Natural killer cell treated with Interleukin-12 subunit alpha and Interleukin-12 subunit beta and Interleukin-15 and Interleukin-18, amount 100 ng/mL, for 72 hours (primary cell): ENCODE results near the gene TPBGL. TPM values are rescaled to one million over a fixed set of nuclear protein-coding genes. Genes with fewer than 3 reads are reported as not detected.
A peak's percentile ranks its signal among the peaks of the same experiment; 100 is the strongest.

Source experiments
- ATAC-seq, 2 donors: fragments of 150-1000 bp; cut with Tn5 transposase in 1 of 2; sonication (Bioruptor Pico), chemical (Tn5 transposase) in 1 of 2; 2 replicates each; pipeline ENCODE4 v1.10.0; 2021
- DNase-seq: peaks from one replicate; pipeline ENCODE4 v3.0.0; 2022; ENCODE audit warnings: low spot score
- H3K27ac Mint-ChIP-seq, 2 donors: 1 replicate in 1 of 2; 2 replicates in 1 of 2; pipeline ENCODE4 v1.8.0; 2022; ENCODE audit warnings: mixed read lengths in 2 of 2, mild to moderate bottlenecking in 1 of 2, moderate library complexity in 1 of 2
- H3K27me3 Mint-ChIP-seq, 2 donors: 1 replicate in 1 of 2; 2 replicates in 1 of 2; pipeline ENCODE4 v1.8.0; 2022; ENCODE audit warnings: mixed read lengths in 2 of 2
- H3K36me3 Mint-ChIP-seq: one replicate; pipeline ENCODE4 v1.8.0; 2022; ENCODE audit warnings: mixed read lengths
- H3K4me1 Mint-ChIP-seq, 2 donors: 1 replicate in 1 of 2; 2 replicates in 1 of 2; pipeline ENCODE4 v1.8.0; 2022; ENCODE audit warnings: low read depth in 2 of 2, mixed read lengths in 2 of 2, mild to moderate bottlenecking in 1 of 2
- H3K4me3 Mint-ChIP-seq: one replicate; pipeline ENCODE4 v1.8.0; 2022; ENCODE audit warnings: mixed read lengths
- H3K9me3 Mint-ChIP-seq: 2 replicates; pipeline ENCODE4 v1.8.0; 2022; ENCODE audit warnings: mixed read lengths
- total RNA-seq, 2 donors: library from RNA; stranded (reverse); gene quantifications; one replicate each; pipeline ENCODE4 v1.2.3, GENCODE V29; 2022

The TPBGL gene
- under 1 TPM; 0.14 to 0.43 TPM for total RNA-seq

GRCh38 chr11:75240311-75241035, at the start of gene TPBGL:
TSS of gene TPBGL (plus strand) at chr11:75240774. CDS start at chr11:75241050, 276 bp downstream.
- ATAC-seq (no peak), DNase-seq (no peak)
- Mint-ChIP-seq H3K27me3 (peaks cover 24 to 36% of the 10 kb centered on the region in 2 donors), H3K36me3 (no peaks in the 10 kb centered on the region), H3K4me1 (peaks cover 0 to 5% of the 10 kb centered on the region in 2 donors), H3K4me3 (peak within 1 kb of the TSS; percentile 66), H3K9me3 (no peaks in the 10 kb centered on the region), H3K27ac (no peak within 1 kb of the TSS)

DNA sequence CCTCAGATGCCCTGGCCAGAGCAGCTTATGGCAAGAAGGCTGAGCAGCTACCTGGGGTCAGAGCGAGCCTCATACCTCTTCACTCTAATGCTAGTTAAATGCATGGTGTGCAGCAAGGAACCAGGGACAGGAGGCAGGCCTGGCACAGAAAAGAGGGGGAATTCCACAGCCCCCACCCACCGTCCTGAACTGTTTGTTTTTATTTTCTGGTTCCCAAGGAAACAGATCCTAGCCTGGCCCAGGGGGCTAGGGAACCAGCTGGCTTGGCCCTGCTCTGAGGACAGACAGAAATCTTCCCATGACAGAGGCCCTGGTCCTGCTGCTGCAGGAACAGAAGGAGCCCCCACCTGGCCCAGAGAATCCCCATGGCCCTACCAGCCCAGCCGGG, 49.2 kb upstream of the TPBGL start:
- Mint-ChIP-seq H3K9me3 (no peaks in the 10 kb centered on the region), H3K36me3 (no peaks in the 10 kb centered on the region), H3K27me3 (no peaks in the 10 kb centered on the region)

DNA sequence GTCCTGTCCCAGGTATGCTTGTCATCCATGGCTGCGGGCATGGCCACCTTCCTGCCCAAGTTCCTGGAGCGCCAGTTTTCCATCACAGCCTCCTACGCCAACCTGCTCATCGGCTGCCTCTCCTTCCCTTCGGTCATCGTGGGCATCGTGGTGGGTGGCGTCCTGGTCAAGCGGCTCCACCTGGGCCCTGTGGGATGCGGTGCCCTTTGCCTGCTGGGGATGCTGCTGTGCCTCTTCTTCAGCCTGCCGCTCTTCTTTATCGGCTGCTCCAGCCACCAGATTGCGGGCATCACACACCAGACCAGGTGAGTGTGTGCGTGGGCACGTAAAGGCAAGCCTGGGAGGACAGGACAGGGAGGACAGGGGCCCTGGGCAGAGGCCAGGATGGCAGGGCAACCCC, 47.3 kb upstream of the TPBGL start:
- Mint-ChIP-seq H3K4me1 (no peaks in the 10 kb centered on the region), H3K9me3 (no peaks in the 10 kb centered on the region), H3K4me3 (no peak overlapping the region), H3K27ac (no peak overlapping the region), H3K36me3 (no peaks in the 10 kb centered on the region), H3K27me3 (peaks cover 0 to 4% of the 10 kb centered on the region in 2 donors)
- DNase-seq, result no peak
- no peak for ATAC-seq

More for the DNA sequence above, 49.2 kb upstream of the TPBGL start:
- H3K4me1 Mint-ChIP-seq, result no peaks in the 10 kb centered on the region
- H3K4me3 Mint-ChIP-seq, result no peak overlapping the region
- no peak overlapping the region for H3K27ac Mint-ChIP-seq
- ATAC-seq, result no peak
- no peak for DNase-seq

DNA sequence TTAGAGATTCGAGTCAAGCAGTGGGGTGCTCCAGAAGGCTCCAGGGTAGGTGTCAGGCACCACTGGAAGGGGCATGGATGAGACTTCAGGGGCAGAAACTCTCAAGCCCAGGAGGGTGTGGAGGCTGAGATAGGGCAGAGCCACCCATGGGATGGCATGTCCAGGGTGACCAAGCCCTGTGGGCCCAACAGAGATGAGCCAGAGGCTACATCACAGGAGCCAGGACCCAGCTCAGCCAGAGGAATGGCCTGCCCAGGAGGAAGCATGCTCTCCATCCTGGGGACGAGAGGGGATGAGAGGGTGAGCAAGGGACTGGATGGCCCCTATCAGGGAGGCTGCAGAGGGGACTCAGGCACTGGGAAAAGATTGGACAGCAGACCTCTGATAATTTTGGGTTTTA, 46.9 kb upstream of the TPBGL start:
- Mint-ChIP-seq H3K4me1 (no peaks in the 10 kb centered on the region), H3K4me3 (no peak overlapping the region), H3K9me3 (no peaks in the 10 kb centered on the region), H3K36me3 (no peaks in the 10 kb centered on the region), H3K27ac (no peak overlapping the region), H3K27me3 (peaks cover 0 to 4% of the 10 kb centered on the region in 2 donors)
- DNase-seq (no peak), ATAC-seq (no peak)

GRCh38 chr11:75194147-75194546, 46.4 kb upstream of the TPBGL start:
- H3K27ac Mint-ChIP-seq, result no peak overlapping the region
- DNase-seq, result no peak
- ATAC-seq, result no peak
- no peaks in the 10 kb centered on the region for H3K36me3 Mint-ChIP-seq
- peaks cover 0 to 4% of the 10 kb centered on the region in 2 donors for H3K27me3 Mint-ChIP-seq
- no peak overlapping the region for H3K4me3 Mint-ChIP-seq
- no peaks in the 10 kb centered on the region for H3K9me3 Mint-ChIP-seq
- H3K4me1 Mint-ChIP-seq, result no peaks in the 10 kb centered on the region

- Mint-ChIP-seq H3K9me3 (no peaks in the 10 kb centered on the region), H3K27ac (no peak overlapping the region), H3K27me3 (peaks cover 0 to 4% of the 10 kb centered on the region in 2 donors), H3K4me3 (no peak overlapping the region), H3K36me3 (no peaks in the 10 kb centered on the region), H3K4me1 (no peaks in the 10 kb centered on the region)
- DNase-seq (no peak), ATAC-seq (peak in 1 of 2 donors; percentile 11)
Observed at GRCh38 chr11:75195167-75195962, 45.2 kb upstream of the TPBGL start.

- Mint-ChIP-seq H3K4me3 (no peak overlapping the region), H3K27ac (no peak overlapping the region), H3K36me3 (no peaks in the 10 kb centered on the region), H3K4me1 (no peaks in the 10 kb centered on the region), H3K27me3 (peaks cover 0 to 4% of the 10 kb centered on the region in 2 donors), H3K9me3 (no peaks in the 10 kb centered on the region)
- DNase-seq, result no peak
- ATAC-seq, result no peak
Observed at GRCh38 chr11:75196426-75196825, 44.1 kb upstream of the TPBGL start.

DNA sequence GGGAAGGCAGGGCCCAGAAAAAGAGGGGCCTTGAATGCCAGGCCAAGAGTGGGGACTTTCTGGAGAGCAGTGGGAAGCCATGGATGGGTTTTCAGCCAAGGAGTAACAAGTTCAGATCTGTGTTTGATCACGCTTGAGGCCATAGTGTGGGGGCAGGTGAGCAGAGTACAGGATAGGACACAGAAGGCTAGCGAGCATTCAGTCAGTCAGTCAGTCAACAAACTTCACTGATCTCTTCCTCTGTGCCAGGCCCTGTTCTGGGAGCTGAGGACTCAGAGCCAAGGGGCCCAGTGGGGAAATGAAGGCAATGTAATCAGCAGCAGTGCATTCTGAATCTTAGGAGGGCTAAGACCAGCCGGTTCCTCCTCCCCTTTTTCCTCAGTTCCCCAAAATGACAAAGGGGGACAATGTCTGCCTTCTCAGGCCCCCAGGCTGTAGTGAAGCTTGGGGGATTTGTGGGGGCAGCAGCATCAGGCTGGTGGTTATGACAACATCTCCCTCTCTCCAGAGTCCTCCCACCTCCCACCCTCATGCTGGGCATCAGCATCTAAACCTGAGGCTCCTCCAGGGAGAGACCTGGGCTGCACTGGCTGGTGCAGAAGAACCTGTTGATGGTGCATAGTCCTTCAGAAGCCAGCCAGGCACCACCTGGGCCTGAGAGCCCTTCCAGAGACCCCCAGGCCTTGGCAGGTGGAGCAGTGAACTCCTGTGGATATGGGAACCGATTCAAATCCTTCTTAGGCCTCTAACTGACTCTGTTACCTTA, 42.9 kb upstream of the TPBGL start:
- no peak for ATAC-seq
- no peak for DNase-seq
- H3K27me3 Mint-ChIP-seq, result peaks cover 0 to 4% of the 10 kb centered on the region in 2 donors
- H3K27ac Mint-ChIP-seq, result no peak overlapping the region
- H3K4me3 Mint-ChIP-seq, result no peak overlapping the region
- H3K9me3 Mint-ChIP-seq, result no peaks in the 10 kb centered on the region
- no peaks in the 10 kb centered on the region for H3K36me3 Mint-ChIP-seq
- H3K4me1 Mint-ChIP-seq, result no peaks in the 10 kb centered on the region

GRCh38 chr11:75198278-75198973, 42.1 kb upstream of the TPBGL start:
- Mint-ChIP-seq H3K4me3 (no peak overlapping the region), H3K4me1 (no peaks in the 10 kb centered on the region), H3K9me3 (no peaks in the 10 kb centered on the region), H3K36me3 (no peaks in the 10 kb centered on the region), H3K27ac (no peak overlapping the region), H3K27me3 (peaks cover 0 to 4% of the 10 kb centered on the region in 2 donors)
- ATAC-seq (no peak), DNase-seq (no peak)

GRCh38 chr11:75199412-75199955, 41.1 kb upstream of the TPBGL start:
- no peaks in the 10 kb centered on the region for H3K4me1 Mint-ChIP-seq
- no peak for ATAC-seq
- peaks cover 0 to 4% of the 10 kb centered on the region in 2 donors for H3K27me3 Mint-ChIP-seq
- H3K4me3 Mint-ChIP-seq, result no peak overlapping the region
- H3K9me3 Mint-ChIP-seq, result no peaks in the 10 kb centered on the region
- H3K36me3 Mint-ChIP-seq, result no peaks in the 10 kb centered on the region
- DNase-seq, result no peak
- H3K27ac Mint-ChIP-seq, result no peak overlapping the region

GRCh38 chr11:75200051-75200450, 40.5 kb upstream of the TPBGL start:
- peaks cover 0 to 4% of the 10 kb centered on the region in 2 donors for H3K27me3 Mint-ChIP-seq
- H3K9me3 Mint-ChIP-seq, result no peaks in the 10 kb centered on the region
- ATAC-seq, result no peak
- H3K4me3 Mint-ChIP-seq, result no peak overlapping the region
- no peak for DNase-seq
- H3K4me1 Mint-ChIP-seq, result no peaks in the 10 kb centered on the region
- no peak overlapping the region for H3K27ac Mint-ChIP-seq
- H3K36me3 Mint-ChIP-seq, result no peaks in the 10 kb centered on the region

DNA sequence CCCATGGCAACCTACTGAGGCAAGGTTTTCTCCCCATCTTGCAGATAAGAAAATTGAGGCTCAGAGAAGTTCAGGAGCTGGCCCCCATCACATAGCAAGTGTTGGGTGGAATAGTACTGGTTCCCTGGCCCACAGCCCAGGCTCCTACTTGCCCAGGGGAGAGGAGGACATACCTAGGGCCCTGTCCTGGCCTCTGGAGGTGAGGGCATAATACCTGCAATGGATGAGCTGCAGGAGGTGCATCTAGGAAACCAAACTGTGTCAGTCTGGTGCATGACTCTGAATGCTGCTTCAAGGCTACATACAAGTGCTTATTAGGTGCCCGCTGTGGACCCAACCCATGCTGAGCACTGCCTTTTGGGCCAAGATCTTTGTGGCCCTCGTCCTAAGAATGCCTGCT, 40.0 kb upstream of the TPBGL start:
- Mint-ChIP-seq H3K4me1 (no peaks in the 10 kb centered on the region), H3K9me3 (no peaks in the 10 kb centered on the region), H3K27ac (no peak overlapping the region), H3K27me3 (peaks cover 0 to 4% of the 10 kb centered on the region in 2 donors), H3K4me3 (no peak overlapping the region), H3K36me3 (no peaks in the 10 kb centered on the region)
- no peak for ATAC-seq
- DNase-seq, result no peak

DNA sequence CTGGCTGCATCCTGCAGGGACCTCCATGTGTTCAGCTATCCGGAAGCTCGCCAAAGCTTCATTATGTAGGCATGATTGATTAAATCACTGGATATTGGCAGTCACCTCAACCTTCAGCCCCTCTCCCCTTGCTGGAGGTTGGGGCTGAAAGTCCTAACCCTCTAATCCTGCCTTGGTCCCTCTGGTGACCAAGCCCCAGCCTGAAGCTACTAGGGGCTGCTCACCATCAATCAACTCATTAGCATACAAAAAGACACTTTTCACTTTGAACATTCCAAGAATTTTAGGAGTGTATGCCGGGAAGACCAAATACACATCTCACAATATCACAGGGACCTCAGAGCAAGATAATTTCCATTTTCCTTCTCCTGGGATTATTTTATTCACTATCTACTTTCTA, 38.8 kb upstream of the TPBGL start:
- Mint-ChIP-seq H3K9me3 (no peaks in the 10 kb centered on the region), H3K27me3 (peaks cover 7 to 8% of the 10 kb centered on the region in 2 donors), H3K27ac (no peak overlapping the region), H3K4me3 (no peak overlapping the region), H3K36me3 (no peaks in the 10 kb centered on the region), H3K4me1 (no peaks in the 10 kb centered on the region)
- no peak for DNase-seq
- ATAC-seq, result no peak
